Naive thymus-derived CD4-positive, alpha-beta T cell (primary cell): ENCODE results near the gene ALPP. TPM values are rescaled to one million over a fixed set of nuclear protein-coding genes. Genes with fewer than 3 reads are reported as not detected.

Source experiments
- ATAC-seq: fragments of 150-1000 bp; cut with Tn5 transposase; 2 replicates; pipeline ENCODE4 v1.10.0; 2021; ENCODE audit warnings: mild to moderate bottlenecking, moderate library complexity
- CTCF ChIA-PET: fragments of 350-600 bp; sonication (Branson Sonifier 250); formaldehyde crosslinking; loops from one replicate; lab custom pipeline; 2021; ENCODE audit warnings: antibody characterized with exemption; lab: Charles Lee
- POLR2A ChIA-PET: fragments of 350-600 bp; sonication (Branson Sonifier 250); formaldehyde crosslinking; loops from one replicate; lab custom pipeline; 2021; ENCODE audit warnings: antibody characterized with exemption, inconsistent platforms; lab: Charles Lee
- DNase-seq, 9 donors: peaks; one replicate each; pipeline versions ENCODE4 v3.0.0 to v3.0.0-alpha.2; 2020 to 2022; ENCODE audit warnings: mixed read lengths in 1 of 9
- H3K27ac ChIP-seq: one replicate; pipeline ENCODE4 v1.7.0; 2013; ENCODE audit warnings: mild to moderate bottlenecking, low read depth, low read length, moderate library complexity
- H3K27me3 ChIP-seq, 2 donors: one replicate each; pipeline ENCODE4 v1.7.0; 2013; ENCODE audit warnings: low read length in 2 of 2, mild to moderate bottlenecking in 2 of 2, moderate library complexity in 2 of 2; ENCODE audit not compliant: control insufficient read depth in 2 of 2, insufficient read depth in 2 of 2
- H3K36me3 ChIP-seq, 3 experiments: 1 replicate in 2 of 3; 2 replicates in 1 of 3; pipeline ENCODE4 v1.7.0; 2013; ENCODE audit warnings: low read length in 3 of 3, mild to moderate bottlenecking in 3 of 3, moderate library complexity in 1 of 3; ENCODE audit not compliant: insufficient read depth in 3 of 3, control insufficient read depth in 2 of 3
- H3K4me1 ChIP-seq, 2 donors: one replicate each; pipeline ENCODE4 v1.7.0; 2013; ENCODE audit warnings: low read length in 2 of 2, mild to moderate bottlenecking in 2 of 2, moderate library complexity in 1 of 2; ENCODE audit not compliant: control insufficient read depth in 2 of 2, insufficient read depth in 2 of 2
- H3K4me3 ChIP-seq: 2 replicates; pipeline ENCODE4 v1.7.0; 2013; ENCODE audit warnings: mild to moderate bottlenecking, low read length
- H3K9me3 ChIP-seq, 3 experiments: 1 replicate in 2 of 3; 2 replicates in 1 of 3; pipeline ENCODE4 v1.7.0; 2013; ENCODE audit warnings: low read length in 3 of 3; ENCODE audit not compliant: control insufficient read depth in 2 of 3
- H3K27ac Mint-ChIP-seq, 9 donors: one replicate each; pipeline ENCODE4 v1.8.0; 2020 to 2022; ENCODE audit warnings: mixed read lengths in 9 of 9, mild to moderate bottlenecking in 8 of 9, moderate library complexity in 5 of 9, inconsistent platforms in 2 of 9
- H3K27me3 Mint-ChIP-seq, 5 donors: one replicate each; pipeline ENCODE4 v1.8.0; 2021 to 2022; ENCODE audit warnings: mixed read lengths in 5 of 5, mild to moderate bottlenecking in 1 of 5
- H3K36me3 Mint-ChIP-seq, 5 donors: one replicate each; pipeline ENCODE4 v1.8.0; 2020 to 2022; ENCODE audit warnings: mixed read lengths in 5 of 5, mild to moderate bottlenecking in 3 of 5, inconsistent platforms in 1 of 5
- H3K4me1 Mint-ChIP-seq, 7 donors: one replicate each; pipeline ENCODE4 v1.8.0; 2020 to 2022; ENCODE audit warnings: mixed read lengths in 7 of 7, mild to moderate bottlenecking in 3 of 7, inconsistent platforms in 1 of 7
- H3K4me3 Mint-ChIP-seq, 10 donors: one replicate each; pipeline ENCODE4 v1.8.0; 2020 to 2022; ENCODE audit warnings: mild to moderate bottlenecking in 10 of 10, mixed read lengths in 10 of 10, moderate library complexity in 6 of 10, inconsistent platforms in 2 of 10
- H3K9me3 Mint-ChIP-seq, 11 donors: one replicate each; pipeline ENCODE4 v1.8.0; 2020 to 2022; ENCODE audit warnings: mixed read lengths in 11 of 11, mild to moderate bottlenecking in 4 of 11, inconsistent platforms in 1 of 11, moderate library complexity in 1 of 11
- intact Hi-C, 2 donors: fragments of 100-400 bp; cut with micrococcal nuclease; formaldehyde crosslinking; loops; one replicate each; pipeline ENCODE4 v1.15.1; 2023
- polyA plus RNA-seq, 2 donors: library from polyadenylated mRNA; unstranded; fragments of 300-500 nt; fragmentation: Illumina TruSeq; gene quantifications; one replicate each; pipeline ENCODE4 v1.2.3, GENCODE V29; 2021
- total RNA-seq, 6 experiments: library from RNA in 5 of 6; stranded (reverse) in 5 of 6; gene quantifications; 1 replicate in 5 of 6; 2 replicates in 1 of 6; pipeline ENCODE4 v1.2.3 and lab custom pipeline; 2021 to 2026

The ALPP gene
- total and polyA plus RNA-seq, 7 experiments from 2014 or later, result 0.24 TPM; not detected in 5

DNA sequence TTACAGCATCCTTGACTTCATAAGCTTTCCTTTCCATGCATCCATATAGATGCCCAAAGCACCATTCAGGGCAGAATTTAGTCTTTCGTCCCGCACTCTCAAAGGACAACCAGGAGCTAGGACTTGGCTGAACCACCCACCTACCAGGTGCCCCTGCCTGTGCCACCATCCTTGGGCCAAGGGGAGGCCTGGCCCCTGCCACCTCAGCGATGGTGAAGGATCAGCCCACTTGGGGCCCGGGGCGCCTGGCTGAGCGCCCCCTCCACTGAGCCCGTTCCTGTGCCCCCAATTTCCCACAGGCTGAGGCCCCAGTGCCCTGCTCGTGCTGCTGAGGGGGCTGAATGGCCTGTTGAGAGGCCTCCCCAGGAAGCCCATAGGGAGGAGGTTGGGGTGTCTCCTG, 33.3 kb upstream of the ALPP start:
- no peak for DNase-seq
- no peak for ATAC-seq
- intact Hi-C loops, result no loop called here

DNA sequence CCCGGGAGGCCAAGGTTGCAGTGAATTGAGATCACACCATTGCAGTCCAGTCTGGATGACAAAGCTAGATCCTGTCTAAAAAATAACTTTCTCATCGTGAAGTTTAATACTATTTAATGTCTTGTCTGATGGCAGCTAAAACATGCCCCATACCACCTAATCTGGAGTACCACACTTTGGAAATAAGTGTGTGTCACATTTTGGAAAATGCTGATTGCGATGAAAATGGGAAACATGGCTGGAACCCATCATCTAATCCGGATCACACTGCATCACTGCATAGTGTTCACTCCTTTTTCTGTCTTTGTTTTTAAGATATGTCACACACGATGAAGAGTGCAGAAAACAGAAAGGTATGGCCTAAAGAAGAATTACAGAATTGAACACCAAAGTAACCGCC, 31.2 kb upstream of the ALPP start:
- Histone ChIP-seq H3K27ac (no peak overlapping the region), H3K27me3 (peaks cover 0 to 4% of the 10 kb centered on the region in 2 donors), H3K9me3 (no peaks in the 10 kb centered on the region), H3K36me3 (no peaks in the 10 kb centered on the region), H3K4me1 (peaks cover 7 to 27% of the 10 kb centered on the region in 2 donors), H3K4me3 (no peak overlapping the region)
- DNase-seq, result no peak
- intact Hi-C loops, result no loop called here
- H3K27ac Mint-ChIP-seq, result no peak overlapping the region
- ChIA-PET POLR2A (no interaction called here), CTCF (no interaction called here)
- H3K4me1 Mint-ChIP-seq, result peaks cover 4 to 25% (median 12%) of the 10 kb centered on the region in 7 donors
- peaks cover 0 to 40% (median 0%) of the 10 kb centered on the region in 5 donors for H3K27me3 Mint-ChIP-seq
- H3K9me3 Mint-ChIP-seq, result peaks cover 0 to 8% (median 0%) of the 10 kb centered on the region in 11 donors
- no peak overlapping the region for H3K4me3 Mint-ChIP-seq
- H3K36me3 Mint-ChIP-seq, result no peaks in the 10 kb centered on the region
- ATAC-seq, result no peak

More for the DNA sequence above, 33.3 kb upstream of the ALPP start:
- Histone ChIP-seq H3K4me3 (no peak overlapping the region), H3K36me3 (no peaks in the 10 kb centered on the region), H3K27me3 (no peaks in the 10 kb centered on the region), H3K9me3 (no peaks in the 10 kb centered on the region), H3K4me1 (peaks cover 7 to 14% of the 10 kb centered on the region in 2 donors), H3K27ac (no peak overlapping the region)
- no peak overlapping the region for H3K4me3 Mint-ChIP-seq
- ChIA-PET POLR2A (no interaction called here), CTCF (interaction anchor here (0.6 kb wide), 1 partner anchor 983 kb away, joined by 3 read pairs; no protein-coding TSS in a partner anchor)
- no peak overlapping the region for H3K27ac Mint-ChIP-seq
- no peaks in the 10 kb centered on the region for H3K36me3 Mint-ChIP-seq
- peaks cover 4 to 24% (median 8%) of the 10 kb centered on the region in 7 donors for H3K4me1 Mint-ChIP-seq
- H3K9me3 Mint-ChIP-seq, result peaks cover 0 to 8% (median 0%) of the 10 kb centered on the region in 11 donors
- H3K27me3 Mint-ChIP-seq, result peaks cover 0 to 31% (median 0%) of the 10 kb centered on the region in 5 donors

DNA sequence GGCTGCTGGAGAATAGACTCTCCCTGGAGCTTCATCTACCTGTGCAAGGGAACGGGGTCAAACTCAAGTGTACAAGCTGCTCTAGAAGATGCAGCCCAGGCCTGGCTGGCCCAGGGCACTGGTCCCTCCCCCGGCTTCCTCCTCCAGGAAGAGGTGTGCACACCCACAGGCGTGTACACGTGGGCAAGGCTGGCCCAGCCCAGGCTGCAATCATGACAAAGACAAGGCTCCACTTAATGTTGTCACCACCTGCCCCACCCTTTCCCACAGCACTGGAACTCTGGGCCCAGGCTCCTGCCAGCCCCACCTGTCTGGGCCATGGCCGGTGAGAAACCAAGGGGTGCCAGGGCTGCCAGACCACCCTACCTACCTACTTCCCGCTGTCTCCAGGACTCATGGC, 29.6 kb upstream of the ALPP start:
- intact Hi-C loops, result no loop called here
- H3K36me3 ChIP-seq, result no peaks in the 10 kb centered on the region
- ChIA-PET POLR2A (no interaction called here), CTCF (no interaction called here)
- no peak for DNase-seq
- peaks cover 0 to 9% of the 10 kb centered on the region in 2 donors for H3K27me3 ChIP-seq
- no peak overlapping the region for H3K4me3 Mint-ChIP-seq
- H3K9me3 ChIP-seq, result no peaks in the 10 kb centered on the region
- H3K27ac Mint-ChIP-seq, result no peak overlapping the region
- no peaks in the 10 kb centered on the region for H3K36me3 Mint-ChIP-seq
- peaks cover 7 to 27% of the 10 kb centered on the region in 2 donors for H3K4me1 ChIP-seq
- no peak overlapping the region for H3K4me3 ChIP-seq
- peaks cover 6 to 49% (median 7%) of the 10 kb centered on the region in 5 donors for H3K27me3 Mint-ChIP-seq
- ATAC-seq, result no peak
- H3K9me3 Mint-ChIP-seq, result peaks cover 0 to 7% (median 0%) of the 10 kb centered on the region in 11 donors
- H3K27ac ChIP-seq, result no peak overlapping the region
- H3K4me1 Mint-ChIP-seq, result peaks cover 0 to 19% (median 8%) of the 10 kb centered on the region in 7 donors

DNA sequence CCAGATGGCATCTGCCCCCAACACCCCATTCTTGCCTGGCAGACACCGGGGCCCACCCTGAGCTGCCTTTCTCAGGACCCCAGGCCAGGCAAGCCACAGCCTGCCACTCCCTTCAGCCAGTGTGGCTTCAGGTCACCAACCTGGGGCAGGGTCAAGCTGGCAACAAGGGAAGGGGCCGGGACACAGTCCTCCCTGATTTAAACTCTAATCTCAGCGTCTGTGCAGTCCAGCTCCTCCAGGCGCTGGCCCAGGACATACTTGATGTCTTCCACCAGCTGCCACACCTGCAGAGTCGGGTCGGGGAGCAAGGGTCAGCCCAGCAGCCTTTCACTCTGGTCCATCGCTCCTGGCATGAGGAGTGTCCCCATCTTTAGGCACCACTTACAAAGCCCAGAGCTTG, 29.0 kb upstream of the ALPP start:
- Mint-ChIP-seq H3K4me1 (peaks cover 0 to 19% (median 8%) of the 10 kb centered on the region in 7 donors), H3K36me3 (no peaks in the 10 kb centered on the region), H3K27ac (no peak overlapping the region), H3K27me3 (peaks cover 8 to 49% (median 11%) of the 10 kb centered on the region in 5 donors), H3K4me3 (no peak overlapping the region), H3K9me3 (peaks cover 0 to 7% (median 0%) of the 10 kb centered on the region in 11 donors)
- ChIA-PET CTCF (no interaction called here), POLR2A (no interaction called here)
- no peak for DNase-seq
- no peaks in the 10 kb centered on the region for H3K36me3 ChIP-seq
- H3K27me3 ChIP-seq, result peaks cover 0 to 9% of the 10 kb centered on the region in 2 donors
- intact Hi-C loops, result no loop called here
- ATAC-seq, result no peak
- no peaks in the 10 kb centered on the region for H3K9me3 ChIP-seq
- H3K4me3 ChIP-seq, result no peak overlapping the region
- peaks cover 7 to 27% of the 10 kb centered on the region in 2 donors for H3K4me1 ChIP-seq
- no peak overlapping the region for H3K27ac ChIP-seq

DNA sequence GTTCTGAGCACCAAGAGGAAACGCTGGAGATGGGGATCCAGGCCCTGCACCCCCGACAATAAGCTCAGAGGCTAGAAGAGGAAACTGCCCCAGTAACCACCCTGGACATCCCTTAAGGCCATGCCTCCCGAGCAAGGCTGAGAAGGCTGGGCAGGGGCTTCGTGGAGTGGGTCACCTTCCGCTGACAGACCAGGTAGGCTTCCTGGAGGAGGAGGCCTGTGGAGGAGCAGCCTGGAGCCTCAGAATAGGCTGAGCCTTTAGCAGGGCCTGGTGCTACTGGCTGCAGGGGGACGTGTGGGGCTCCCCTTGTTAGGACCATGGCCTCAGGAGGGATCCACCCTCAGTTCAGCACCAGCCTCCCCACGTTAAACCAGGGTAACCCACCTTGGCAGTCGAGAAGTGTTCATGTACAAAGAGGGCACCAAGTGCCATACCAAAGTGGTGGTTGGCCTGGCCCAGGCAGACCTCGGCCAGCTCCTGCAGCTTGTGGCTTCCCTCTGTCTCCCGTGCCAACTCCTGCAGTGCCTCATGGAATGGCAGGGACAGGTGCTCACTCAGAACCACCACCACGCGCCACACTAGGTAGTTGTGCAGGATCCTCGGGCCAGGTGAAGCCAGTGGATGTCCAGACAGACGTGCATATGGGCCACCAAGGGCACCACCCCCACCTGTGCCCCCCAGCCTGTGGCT, 28.5 kb upstream of the ALPP start:
- H3K9me3 Mint-ChIP-seq, result peaks cover 0 to 7% (median 0%) of the 10 kb centered on the region in 11 donors
- ATAC-seq (no peak), DNase-seq (no peak)
- H3K27ac ChIP-seq, result no peak overlapping the region
- peaks cover 0 to 9% of the 10 kb centered on the region in 2 donors for H3K27me3 ChIP-seq
- H3K36me3 Mint-ChIP-seq, result no peaks in the 10 kb centered on the region
- no peak overlapping the region for H3K27ac Mint-ChIP-seq
- intact Hi-C loops, result no loop called here
- no peak overlapping the region for H3K4me3 ChIP-seq
- H3K36me3 ChIP-seq, result no peaks in the 10 kb centered on the region
- H3K9me3 ChIP-seq, result no peaks in the 10 kb centered on the region
- ChIA-PET CTCF (no interaction called here), POLR2A (no interaction called here)
- H3K4me3 Mint-ChIP-seq, result peak overlapping the region in 8 of 10 donors; percentile 16 to 83 (median 29)
- H3K4me1 ChIP-seq, result peaks cover 7 to 27% of the 10 kb centered on the region in 2 donors
- peaks cover 0 to 19% (median 6%) of the 10 kb centered on the region in 7 donors for H3K4me1 Mint-ChIP-seq
- H3K27me3 Mint-ChIP-seq, result peaks cover 8 to 51% (median 15%) of the 10 kb centered on the region in 5 donors

DNA sequence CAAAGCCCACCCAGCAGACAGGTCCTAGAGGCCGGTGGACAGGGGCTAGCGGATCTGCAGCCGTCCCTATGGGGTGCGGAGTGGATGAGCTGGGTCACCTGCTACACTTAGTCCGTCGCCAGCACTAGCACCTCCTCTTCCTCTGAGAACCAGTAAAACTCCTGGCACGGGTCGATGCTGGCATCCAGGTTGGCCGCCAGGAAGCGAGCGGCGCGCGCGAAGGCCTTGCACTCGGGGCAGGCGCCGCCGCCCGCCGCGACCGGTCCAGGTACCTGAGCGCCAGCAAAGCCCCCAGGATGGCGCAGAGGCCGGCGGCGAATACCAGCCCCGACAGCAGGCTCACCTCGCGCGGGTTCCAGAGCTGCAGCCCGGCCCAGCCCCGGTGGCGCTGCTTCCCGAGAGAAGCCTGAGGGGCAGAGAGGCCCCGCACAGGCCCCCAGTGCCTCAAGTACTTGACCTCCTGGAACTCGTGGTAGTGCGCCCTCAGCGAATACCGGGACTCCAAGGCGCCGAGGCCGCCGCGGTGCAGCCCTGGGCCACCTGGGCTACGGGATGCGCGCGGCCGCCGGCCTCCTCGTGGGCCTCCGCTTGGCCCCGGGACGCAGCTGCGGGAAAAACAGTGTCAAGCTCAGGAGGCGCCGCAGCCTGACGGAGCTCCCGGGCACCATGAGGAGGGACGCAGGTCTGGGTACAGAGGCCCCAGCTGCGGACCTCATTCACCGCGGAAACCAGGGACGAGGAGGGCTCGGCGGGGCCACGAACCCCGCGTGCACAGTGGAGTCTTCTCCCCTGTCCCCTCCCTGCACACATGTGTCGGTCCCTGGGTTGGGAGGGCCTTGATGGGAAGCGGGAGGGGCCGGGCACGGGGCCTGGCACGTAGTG, 27.5 kb upstream of the ALPP start:
- Histone ChIP-seq H3K27ac (no peak overlapping the region), H3K9me3 (no peaks in the 10 kb centered on the region), H3K27me3 (peaks cover 0 to 9% of the 10 kb centered on the region in 2 donors), H3K4me3 (no peak overlapping the region), H3K4me1 (peaks cover 7 to 27% of the 10 kb centered on the region in 2 donors), H3K36me3 (no peaks in the 10 kb centered on the region)
- peaks cover 0 to 19% (median 6%) of the 10 kb centered on the region in 7 donors for H3K4me1 Mint-ChIP-seq
- CTCF ChIA-PET, result no interaction called here
- POLR2A ChIA-PET, result no interaction called here
- peak overlapping the region in 8 of 10 donors; percentile 16 to 83 (median 60) for H3K4me3 Mint-ChIP-seq
- peaks cover 8 to 51% (median 18%) of the 10 kb centered on the region in 5 donors for H3K27me3 Mint-ChIP-seq
- peaks cover 0 to 7% (median 0%) of the 10 kb centered on the region in 11 donors for H3K9me3 Mint-ChIP-seq
- no peaks in the 10 kb centered on the region for H3K36me3 Mint-ChIP-seq
- intact Hi-C loops, result no loop called here
- peak; percentile 23 for ATAC-seq
- DNase-seq, result no peak
- H3K27ac Mint-ChIP-seq, result no peak overlapping the region
